Measurements from ENCODE around the gene MRGPRD.

Gene MRGPRD

GRCh38 chr11:68942095-68942620 is 38.6 kb downstream of the MRGPRD start:
- no peak for DNase-seq

DNA sequence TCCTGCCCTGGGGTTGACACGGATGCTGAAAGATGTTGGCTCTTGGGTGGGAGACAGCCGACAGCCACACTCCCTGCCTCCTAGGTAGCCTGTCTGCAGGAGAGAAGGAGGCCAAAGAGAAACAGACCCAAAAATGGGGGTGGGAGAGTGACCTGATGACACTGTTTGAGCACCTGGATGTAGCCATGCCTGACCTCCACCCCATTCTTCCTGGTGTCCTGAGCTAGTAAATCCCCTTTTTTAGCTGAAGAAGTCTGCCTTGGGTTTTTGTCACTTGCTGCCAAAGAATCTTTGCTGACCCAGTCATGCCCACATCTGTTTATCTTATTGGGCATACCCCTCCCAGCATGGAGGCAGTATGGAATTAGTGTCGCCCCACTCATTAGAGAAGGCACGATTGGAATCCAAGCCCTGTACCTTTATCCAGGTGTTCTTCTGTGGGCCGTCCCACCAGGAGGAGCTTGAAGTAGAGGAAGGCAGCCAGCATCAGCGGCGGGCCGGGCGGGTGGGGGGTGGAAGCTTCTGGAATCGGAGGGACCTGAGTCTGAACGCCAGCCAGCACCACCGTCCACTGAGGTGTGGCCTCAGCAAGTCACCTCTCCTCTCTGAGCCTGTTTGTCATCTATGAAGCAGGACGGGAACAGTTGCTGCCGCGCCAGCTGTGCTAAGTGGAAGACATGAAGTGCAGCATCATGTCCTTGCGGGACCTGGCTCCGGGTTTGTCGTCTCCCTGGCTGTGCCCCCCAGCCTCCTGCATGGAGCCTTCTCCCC is 39.3 kb downstream of the MRGPRD start:
- DNase-seq = no peak

DNA sequence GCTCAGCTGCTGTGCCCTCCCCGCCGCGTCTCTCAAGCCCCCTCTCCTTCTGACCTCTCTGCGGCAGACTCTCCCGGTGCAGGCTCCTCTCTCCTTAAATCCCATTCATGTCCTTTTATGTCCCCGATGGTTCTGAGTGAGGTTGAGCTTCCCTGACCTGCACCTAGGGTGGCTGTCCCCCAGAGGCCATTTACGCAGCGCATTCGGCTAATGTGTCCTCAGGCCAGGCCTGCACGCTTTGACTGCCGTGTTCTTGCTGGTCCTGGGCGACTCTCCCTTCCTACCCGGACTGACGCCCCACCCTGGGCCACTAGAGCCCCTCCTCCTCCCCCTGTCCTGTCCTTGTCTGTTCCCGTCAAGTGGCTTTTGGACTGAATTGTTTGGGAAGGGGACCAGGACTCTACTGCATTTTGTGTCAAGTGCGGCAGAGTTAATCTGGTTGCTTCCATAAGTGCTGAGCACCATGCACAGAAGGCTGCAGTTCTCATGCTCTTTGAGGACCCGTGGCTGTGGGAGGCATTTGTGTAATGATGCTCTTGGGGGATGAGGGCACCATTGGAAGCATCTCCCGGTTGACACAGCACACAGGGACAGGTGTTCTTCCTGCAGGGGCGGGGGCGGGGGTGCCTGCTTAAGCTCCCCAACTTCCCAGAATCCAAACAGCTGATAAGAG is 40.0 kb downstream of the MRGPRD start:
- no peak for DNase-seq

DNA sequence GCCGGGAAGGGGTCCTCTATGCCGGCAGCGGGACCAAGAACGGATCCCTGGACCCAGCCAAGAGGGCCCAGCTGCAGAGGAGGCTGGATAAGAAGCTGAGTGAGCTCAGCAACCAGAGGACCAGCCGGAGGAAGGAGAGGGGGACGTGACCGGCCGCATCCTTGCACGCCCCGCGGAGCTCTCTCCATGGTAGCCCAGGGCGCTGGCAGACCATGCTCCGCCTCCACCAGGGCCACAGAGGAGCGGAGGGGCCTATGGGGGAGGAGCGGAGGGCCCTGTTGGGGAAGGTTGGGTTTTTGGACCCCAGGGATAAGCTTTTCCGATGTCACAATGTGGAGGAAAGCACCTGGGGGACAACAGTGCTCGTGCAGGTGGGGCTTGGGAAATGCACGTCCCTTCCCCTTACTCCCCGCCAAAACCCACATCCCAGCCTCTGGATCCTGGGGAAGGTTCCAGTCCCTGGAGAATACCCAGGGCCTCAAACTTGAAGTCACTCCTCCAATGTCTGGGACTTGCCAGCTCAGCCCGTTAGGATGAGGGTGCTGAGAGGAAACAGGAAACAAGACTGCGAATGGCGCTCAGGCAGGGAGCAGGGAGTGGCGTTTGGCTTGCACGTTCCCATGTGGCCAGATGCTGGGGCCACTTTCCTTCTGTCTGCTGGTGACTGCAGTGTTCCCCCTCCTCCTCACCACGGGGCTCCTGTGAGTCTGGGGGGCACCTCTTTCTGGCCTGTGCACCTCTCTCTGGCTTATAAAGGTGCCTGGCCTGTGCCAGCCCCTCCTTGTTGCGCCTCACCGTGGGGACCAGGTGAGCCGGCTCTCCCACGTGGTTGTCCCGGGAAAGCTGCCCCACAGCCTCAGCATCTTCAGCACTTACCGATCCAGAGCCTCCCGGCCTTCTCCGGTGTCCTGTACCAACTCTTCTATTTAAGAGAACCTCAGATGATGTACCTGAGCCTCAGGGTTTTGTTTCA is 40.9 kb downstream of the MRGPRD start:
- DNase-seq = no peak

DNA sequence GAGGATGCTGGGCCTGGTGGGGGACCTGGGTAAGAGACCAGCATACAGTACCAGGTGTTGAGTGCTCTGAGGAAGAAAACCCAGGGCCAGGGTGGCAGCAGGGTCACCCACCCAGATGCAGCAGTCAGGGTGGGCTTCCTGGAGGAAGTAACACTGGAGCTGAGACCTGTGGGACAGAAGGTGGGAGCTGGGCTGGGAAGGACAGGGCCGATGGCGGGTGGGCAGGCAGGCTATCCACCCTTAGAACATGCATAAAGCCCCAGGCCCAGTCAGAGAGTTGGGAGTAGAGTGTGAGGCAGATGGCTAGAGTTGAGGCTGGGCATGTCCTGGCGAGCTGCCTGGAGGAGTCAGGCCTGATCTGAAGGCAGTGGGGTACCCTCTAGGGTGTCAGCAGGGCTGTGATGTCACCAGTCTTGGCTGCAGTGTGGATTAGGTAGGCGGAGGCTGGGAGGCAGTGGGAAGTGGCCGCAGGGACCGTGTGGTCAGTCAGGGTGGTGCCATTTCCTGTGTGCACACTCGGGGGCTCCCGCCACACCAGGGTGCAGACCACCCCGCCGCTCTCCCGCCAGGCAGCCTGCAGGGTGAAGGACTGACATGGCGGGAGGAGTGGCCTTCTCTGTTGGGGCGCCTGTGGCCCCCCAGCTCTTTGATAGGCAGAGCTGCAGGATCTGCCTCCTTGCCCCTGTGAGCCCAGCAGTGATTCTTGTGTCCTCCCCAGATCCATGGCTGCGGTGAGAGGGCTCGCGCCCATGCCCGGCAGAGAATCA is 41.8 kb downstream of the MRGPRD start:
- DNase-seq = no peak

- no peak for DNase-seq
Measured at GRCh38 chr11:68938088-68938487, 42.7 kb downstream of the MRGPRD start.

DNA sequence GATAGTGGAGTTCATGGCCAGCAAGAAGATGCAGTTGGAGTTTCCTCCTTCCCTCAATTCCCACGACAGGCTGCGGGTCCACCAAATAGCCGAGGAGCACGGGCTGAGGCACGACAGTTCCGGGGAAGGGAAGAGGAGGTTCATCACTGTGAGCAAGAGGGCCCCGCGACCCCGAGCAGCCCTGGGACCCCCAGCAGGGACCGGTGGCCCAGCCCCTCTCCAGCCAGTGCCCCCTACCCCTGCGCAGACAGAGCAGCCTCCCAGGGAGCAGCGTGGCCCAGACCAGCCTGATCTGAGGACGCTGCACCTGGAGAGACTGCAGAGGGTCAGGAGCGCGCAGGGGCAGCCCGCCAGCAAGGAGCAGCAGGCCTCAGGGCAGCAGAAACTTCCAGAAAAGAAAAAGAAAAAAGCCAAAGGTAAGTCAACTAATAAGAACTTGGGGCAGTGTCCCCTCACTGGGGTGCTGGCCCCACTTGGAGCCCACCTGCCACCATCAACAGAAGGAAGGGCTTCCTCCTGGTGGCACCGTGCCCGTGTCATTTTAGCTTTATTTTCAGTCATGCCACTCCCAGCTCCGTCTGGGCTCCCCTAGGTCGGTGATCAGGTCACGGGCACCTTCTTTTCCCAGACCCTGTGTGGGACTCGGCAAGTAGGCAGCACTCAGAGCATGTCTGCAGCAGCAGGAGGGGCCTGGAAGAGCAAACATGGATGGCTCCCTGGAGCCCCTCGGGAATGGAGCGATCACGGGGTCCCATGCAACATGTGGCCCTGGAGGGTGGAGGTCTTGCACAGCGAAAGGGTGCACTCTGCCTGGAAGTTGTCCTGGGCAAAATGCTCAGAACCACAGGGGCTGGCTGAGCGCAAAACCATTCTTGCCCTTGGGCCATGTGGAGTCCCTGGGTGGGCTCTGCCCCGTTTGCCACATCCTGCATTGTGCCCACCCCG is 43.8 kb downstream of the MRGPRD start:
- no peak for DNase-seq

DNA sequence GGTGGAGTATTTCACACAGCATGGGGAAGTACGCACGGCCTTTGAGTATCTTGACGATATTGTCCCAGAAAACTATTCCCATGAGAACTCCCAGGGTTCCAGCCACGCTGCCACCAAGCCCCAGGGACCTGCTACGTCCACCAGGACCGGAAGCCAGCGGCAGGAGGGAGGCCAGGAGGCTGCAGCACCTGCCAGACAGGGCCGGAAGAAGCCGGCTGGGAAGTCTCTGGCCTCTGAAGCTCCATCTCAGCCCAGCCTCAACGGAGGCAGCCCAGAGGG is 44.5 kb downstream of the MRGPRD start:
- DNase-seq = no peak

DNA sequence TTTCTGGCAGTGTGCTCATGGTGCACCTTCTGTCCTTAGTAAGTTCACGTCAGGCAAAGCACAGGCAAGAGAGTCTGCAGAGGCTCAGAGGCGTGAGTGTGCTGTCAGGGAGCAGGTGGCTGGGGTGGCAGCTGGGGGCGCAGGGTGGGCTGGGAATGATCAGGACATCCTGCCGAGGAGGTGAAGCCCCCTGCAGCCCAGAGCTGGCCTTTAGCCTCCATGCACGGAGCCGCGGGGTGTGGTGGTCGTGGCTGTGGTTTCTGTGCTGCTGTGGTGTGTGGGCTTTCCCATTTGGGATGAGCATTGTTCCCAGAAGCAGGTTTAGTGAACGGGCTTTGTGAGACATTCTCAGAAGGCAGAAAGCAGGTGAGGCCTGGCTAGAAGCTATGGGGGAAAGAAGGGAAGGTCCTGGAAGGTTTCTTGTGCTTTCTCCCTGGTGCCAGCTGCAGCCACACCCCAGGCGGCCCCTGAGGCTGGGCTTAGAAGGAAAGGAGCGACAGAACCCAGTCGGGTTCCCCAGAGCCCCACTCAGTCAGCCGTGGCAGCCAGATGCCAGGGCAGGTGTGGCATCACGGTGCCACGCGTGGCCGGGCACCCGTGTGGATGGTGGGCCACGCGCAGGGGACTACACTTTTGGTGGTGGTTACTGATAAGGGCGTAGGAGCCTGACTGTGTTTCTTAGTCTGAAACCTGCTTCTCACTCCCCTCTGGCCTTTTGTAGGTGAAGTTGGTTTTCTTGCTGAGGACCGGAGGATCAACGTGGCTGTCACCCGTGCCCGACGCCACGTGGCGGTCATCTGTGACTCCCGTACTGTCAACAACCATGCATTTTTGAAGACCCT is 45.0 kb downstream of the MRGPRD start:
- no peak for DNase-seq

DNA sequence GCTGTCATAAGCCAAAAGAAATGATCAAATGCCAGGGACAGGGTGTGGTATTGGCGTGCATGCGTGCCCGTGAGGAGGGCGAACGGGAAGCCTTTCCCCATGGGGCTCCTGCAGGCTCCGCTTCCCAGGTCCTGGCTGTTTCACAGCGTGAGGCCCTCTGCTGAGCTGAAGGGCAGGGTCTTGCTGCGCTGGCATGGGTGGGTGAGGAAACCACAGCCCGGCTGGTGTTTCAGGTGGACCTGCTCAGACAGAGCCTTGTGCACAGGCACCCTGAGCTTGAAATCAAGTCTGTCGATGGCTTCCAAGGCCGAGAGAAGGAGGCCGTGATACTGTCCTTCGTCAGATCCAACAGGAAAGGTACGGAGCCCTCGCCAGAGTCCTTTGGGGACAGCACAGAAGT is 45.7 kb downstream of the MRGPRD start:
- no peak for DNase-seq

- DNase-seq = no peak
Measured at GRCh38 chr11:68934666-68935065, 46.1 kb downstream of the MRGPRD start.

- no peak for DNase-seq
Measured at GRCh38 chr11:68934321-68934645, 46.5 kb downstream of the MRGPRD start.

- no peak for DNase-seq
Measured at GRCh38 chr11:68933605-68934320, 47.0 kb downstream of the MRGPRD start.

- no peak for DNase-seq
Measured at GRCh38 chr11:68932933-68933577, 47.7 kb downstream of the MRGPRD start.

DNA sequence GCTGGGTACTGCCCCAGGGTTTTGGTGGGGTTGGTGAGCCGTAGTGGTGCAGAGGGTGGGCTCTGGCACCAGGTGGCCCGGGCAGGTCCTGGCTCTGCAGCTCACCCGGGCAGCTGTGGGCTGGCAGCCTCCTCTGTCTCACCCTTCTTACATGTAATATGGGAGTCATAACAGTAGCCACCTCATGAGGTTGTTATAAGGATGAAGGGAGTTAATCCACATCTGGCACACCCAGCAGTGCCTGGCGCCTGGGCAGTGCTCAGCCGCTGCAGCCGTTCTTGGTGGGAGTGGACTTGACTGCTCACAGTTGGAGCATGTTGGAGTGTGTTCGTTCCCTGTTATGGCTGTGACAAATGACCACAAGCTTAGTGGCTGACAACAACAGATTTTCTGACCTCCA is 48.4 kb downstream of the MRGPRD start:
- DNase-seq = no peak

- DNase-seq = no peak
Measured at GRCh38 chr11:68931911-68932310, 48.9 kb downstream of the MRGPRD start.

- no peak for DNase-seq
Measured at GRCh38 chr11:68930991-68931855, 49.6 kb downstream of the MRGPRD start.
